ENCODE measurements around the gene REEP3. TPM values are rescaled to one million over a fixed set of nuclear protein-coding genes. Genes with fewer than 3 reads are reported as not detected.

REEP3 gene
- total and polyA plus RNA-seq, 2 of the 4 experiments (the other 2 are of a cell fraction): 11.7 to 28.9 TPM

- Histone ChIP-seq H4K91ac (ENCODE audit: insufficient read depth, low read depth, low read length) (no peak overlapping the region), H3K4ac (ENCODE audit: low read depth, low read length) (no peak overlapping the region), H2BK20ac (ENCODE audit: low read depth, low read length) (no peak overlapping the region), H3K27ac (ENCODE audit: insufficient read depth, low read length) (no peak overlapping the region), H3K9me3 (ENCODE audit: control insufficient read depth, insufficient read depth, low read length) (no peaks in the 10 kb centered on the region), H3K9ac (ENCODE audit: low read depth, low read length) (no peak overlapping the region), H2AK9ac (replicated peaks; ENCODE audit: low read depth, low read length, poor library complexity) (no peak overlapping the region), H2AFZ (replicated peaks; ENCODE audit: low read length, poor library complexity) (no peak overlapping the region), H2BK120ac (ENCODE audit: low read depth, low read length) (no peak overlapping the region), H2BK5ac (ENCODE audit: low read depth, low read length, poor library complexity, severe bottlenecking) (no peak overlapping the region), H3K4me1 (ENCODE audit: control insufficient read depth, insufficient read depth, low read length) (peaks cover 2% of the 10 kb centered on the region; the same call in 1 of the 2 replicates), H3K56ac (ENCODE audit: extremely low read depth, insufficient read depth, low read length) (no peak overlapping the region), H2AK5ac (ENCODE audit: low read depth, low read length) (no peak overlapping the region), H3K27me3 (ENCODE audit: control insufficient read depth, insufficient read depth, low read length) (no peaks in the 10 kb centered on the region), H3K14ac (replicated peaks; ENCODE audit: low read depth, low read length) (no peak overlapping the region), H3K4me2 (ENCODE audit: low read depth, low read length) (no peak overlapping the region), H3K9me1 (ENCODE audit: insufficient read depth, low read length) (0 out of 2 replicates have a peak, but pooled peaks cover 4% of the 10 kb centered on the region), H3K23ac (ENCODE audit: low read depth, low read length) (no peak overlapping the region), H3K79me1 (ENCODE audit: low read depth in 1 of 2, low read length in 2 of 2) (no peaks in the 10 kb centered on the region), H4K5ac (ENCODE audit: low read depth, low read length) (no peak overlapping the region), H2BK15ac (ENCODE audit: low read depth, low read length) (no peak overlapping the region), H4K8ac (ENCODE audit: low read depth in 2 of 2, low read length in 2 of 2) (no peak overlapping the region), H3K18ac (ENCODE audit: low read depth, low read length) (no peak overlapping the region), H3K36me3 (ENCODE audit: control insufficient read depth, insufficient read depth, low read length) (no peaks in the 10 kb centered on the region), H3K4me3 (ENCODE audit: insufficient read depth, low read depth, low read length) (no peak overlapping the region), H4K20me1 (ENCODE audit: insufficient read depth, low read length) (no peaks in the 10 kb centered on the region)
- no CpG with 5 or more reads among the region's 5 CpGs for WGBS, 2 experiments (ENCODE audit: extremely low coverage in 2 of 2, insufficient read length in 1 of 2)
- no TSS peak for BruUV-seq (replicated peaks)
- CTCF ChIA-PET: interaction anchor here (0.6 kb wide), 1 partner anchor 37 kb away, joined by 3 read pairs; no protein-coding TSS in a partner anchor
- DNase-seq (no peak), ATAC-seq (ENCODE audit: low read depth) (no peak)
- intact Hi-C loops (cut with micrococcal nuclease): no loop called here
- TF ChIP-seq CTCF (conservative IDR thresholded peaks at IDR 0.05; ENCODE audit: low read depth, low read length): no peak
- dilution Hi-C loops (cut with HindIII; ENCODE audit: low sequenced_read_pairs, unreplicated experiment): no loop called here
- in situ Hi-C loops (cut with MboI; ENCODE audit: low sequenced_read_pairs): no loop called here
- POLR2A ChIA-PET (ENCODE audit: unreplicated experiment): interaction anchor here (0.6 kb wide), 1 partner anchor 20 kb away, joined by 3 read pairs; no protein-coding TSS in a partner anchor
Observed at GRCh38 chr10:63661347-63661746, 140.1 kb downstream of the REEP3 start.

Measured in IMR-90 (cell line).